T-helper 1 cell (primary cell): ENCODE data around the gene C1orf159.

Source experiments
- DNase-seq, 5 donors: peaks; one replicate each; pipeline ENCODE4 v3.0.0-alpha.2; 2012 to 2020

C1orf159 gene

DNA sequence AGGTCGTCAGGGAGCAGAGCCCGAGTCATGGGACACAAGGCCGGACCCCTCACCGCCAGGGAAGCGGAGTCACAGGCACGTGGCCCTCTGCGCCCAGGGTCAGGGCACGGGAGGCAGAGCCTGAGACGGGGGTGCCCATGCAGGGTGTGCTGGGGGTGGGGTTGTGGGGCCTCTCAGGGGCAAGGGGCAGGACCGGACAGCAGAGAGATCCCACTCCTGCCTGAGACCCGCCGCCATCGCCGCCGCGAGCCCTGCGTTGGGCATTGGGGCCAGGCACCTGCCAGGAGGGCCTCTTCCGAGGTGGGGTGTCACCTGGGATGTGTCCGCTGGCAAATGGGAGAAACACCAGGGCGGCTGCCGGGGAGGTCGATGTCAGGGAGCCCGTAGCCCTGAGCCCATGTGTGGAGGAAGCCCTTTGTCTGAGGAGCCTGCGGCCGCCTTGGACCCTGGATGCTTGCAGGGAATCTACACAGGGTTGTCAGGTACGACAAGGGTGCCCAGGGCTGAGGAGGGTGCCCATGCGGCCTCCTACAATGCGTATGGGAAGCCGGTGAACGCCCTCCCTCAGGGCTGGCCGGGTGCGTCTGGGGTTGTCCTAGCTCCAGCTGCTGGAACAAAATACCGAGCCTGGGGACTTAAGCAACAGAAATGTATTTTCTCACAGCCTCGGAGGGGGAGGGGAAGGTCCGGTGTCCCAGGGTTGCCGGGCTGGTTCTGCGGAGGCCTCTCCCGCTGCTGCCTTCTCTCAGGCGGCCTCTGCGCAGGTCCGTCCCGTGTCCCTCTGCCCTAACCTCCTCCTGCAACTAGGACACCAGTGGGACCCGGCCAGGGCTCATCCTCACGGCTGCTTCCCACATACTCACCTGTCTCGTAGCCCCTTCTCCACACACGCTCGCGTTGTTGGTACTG is 16.4 kb upstream of the C1orf159 start:
- no peak for DNase-seq

DNA sequence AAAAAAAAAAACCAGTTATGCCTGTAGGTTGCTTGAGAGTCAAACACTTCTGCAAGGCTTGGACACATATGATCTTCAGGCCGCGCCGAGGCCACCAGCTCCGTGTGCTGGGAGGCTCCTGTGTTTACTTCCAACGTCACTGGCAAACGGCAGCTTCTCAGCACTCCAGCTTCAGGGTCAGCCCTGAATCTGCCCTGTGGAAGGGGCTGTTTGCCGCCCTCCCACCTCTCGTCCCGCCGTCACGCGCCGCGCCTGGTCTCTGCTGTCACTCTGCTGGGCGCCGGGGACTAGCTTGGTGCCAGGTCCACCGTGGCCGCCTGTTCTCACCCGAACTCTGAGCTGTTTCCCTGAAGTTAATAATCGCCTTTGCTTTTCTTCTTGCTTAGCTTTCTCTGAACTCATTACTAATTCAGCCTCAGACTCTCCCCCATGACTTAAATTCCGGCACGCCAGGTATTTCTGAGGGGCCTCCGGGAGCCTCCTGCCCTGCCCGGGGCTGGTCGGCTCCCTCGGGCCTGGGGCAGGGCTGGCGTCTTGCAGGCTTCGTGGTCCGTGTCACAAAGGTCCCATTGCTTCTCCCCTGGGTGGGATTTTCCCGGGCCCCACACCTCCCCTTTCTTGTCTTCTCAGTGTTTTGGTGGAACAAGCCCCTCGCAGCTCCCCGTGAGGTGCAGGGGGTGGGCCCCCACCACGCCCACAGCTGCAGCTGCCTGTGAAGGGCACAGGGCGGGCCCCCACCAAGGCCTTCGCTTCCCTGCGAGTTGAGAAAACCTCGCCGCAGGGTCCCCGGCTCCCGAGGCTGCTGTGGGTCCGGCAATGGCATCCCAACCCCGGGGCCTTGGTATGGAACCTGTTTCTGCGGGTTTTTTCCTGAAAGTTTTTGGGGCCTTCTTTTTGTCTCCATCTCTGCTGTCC is 14.6 kb upstream of the C1orf159 start:
- DNase-seq = no peak

DNA sequence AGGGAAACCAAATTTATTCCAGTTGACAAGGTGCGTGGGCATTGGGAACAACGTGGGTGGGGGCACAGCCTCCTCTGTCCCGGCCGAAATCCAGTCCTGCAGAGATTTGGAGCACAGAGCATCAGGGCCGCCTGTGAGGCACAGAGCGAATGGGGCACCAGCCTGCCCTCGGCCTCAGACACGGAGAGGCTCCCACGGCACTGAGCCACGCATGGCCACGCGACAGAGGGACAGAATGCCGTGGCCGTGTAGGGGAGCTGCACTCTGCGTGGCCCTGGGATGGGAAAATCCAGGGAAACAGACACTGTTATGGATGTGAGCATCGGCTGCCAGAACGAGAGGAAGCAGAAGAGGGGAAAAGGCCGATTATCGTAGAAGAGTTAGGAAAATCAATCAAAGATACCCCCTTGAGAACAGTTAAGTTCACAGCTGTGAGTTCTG is 13.5 kb upstream of the C1orf159 start:
- no peak for DNase-seq

DNA sequence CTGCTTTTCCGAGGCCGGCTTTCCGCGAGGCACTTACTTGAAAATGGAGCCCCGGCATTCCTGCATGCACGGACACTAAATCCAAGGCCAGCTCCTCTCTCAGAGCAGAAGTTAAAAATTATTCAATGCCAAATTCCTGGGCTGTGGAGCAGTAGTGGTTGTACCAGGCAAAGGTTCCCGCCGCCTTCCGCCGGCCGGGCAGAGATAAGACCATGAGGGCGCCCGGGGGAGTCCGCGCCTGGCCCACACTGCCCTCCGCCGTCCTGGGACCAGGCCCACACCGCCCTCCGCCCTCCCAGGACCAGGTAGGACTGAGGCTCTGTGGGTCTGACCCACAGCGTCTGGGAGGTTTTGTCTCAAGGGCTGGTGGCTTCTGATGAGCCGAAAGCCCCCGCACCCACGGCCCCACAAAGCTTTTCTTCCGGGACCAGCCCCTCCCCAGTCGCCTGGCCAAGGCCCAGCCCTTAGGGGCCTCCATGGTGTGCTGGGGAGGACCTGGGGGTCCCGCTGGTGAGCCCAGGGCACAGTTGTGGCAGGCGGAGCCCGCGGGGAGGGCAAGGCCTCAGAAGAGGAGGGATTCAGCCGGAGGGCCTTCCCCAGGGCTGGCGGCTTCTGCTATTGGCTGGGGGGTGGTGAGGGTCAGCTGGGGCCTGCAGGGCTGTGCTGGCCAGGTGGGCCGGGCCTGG is 12.7 kb upstream of the C1orf159 start:
- no peak for DNase-seq

DNA sequence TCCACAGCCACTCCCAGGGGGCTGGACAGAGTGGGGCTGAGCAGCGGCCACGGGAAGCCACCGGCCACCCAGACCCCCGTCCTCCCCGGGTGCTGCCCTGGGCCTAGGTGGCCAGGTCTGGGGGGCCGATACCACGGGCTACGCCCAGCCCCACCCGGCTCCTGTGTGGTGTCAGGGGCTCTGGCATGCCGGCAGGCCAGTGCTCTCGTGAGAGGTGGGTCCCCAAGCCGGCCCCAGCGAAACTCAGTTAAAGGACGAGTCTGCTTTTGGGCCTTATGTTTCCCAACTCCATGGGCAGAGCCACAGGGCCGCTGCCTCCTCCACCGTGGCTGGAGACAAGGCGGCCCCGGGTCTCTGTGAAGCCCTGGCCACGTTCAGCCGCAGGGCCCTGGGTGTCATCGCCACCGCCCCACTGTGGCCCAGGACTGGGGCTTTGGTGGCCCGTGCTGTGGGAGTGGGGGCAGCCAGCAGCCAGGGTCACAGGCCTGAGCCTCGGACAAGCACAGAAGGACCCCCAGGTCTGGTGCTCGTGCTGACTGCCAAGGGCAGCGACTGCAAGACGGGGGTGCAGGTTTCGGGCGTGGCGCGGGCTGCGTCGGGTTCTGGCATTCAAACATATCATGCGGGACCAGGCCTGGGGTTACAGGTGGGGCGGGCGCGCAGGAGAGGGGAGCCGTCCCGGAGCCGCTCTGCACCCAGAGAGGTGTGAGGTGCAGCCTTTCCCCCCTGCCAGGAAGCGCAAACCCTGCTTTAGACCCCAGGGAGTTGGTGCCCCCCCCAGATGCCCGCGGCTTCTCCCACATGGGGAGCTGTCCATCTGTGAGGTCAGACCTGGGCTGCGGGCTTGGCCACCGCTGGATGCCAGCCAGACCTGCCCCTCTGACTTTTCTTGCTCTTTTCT is 11.9 kb upstream of the C1orf159 start:
- DNase-seq = no peak

DNA sequence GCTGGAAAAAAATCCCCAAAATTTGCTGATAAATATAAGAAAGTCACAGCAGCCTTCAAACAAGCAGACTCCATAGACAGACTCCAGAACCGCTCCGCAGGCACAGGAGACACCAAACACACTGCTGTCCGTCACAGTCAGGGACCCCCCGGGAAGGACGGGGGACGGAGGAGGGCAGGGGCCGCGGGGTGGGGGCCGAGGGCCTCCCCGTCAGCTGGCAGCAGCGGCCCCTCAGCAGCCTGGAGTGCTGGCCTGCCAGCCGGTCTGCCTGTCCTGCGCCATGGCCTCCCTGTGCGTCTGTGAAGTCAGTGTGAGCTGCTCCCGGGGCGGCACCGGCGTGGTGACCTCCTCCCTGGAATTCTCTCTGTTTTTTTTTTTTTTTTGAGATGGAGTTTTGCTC is 10.1 kb upstream of the C1orf159 start:
- DNase-seq = no peak

DNA sequence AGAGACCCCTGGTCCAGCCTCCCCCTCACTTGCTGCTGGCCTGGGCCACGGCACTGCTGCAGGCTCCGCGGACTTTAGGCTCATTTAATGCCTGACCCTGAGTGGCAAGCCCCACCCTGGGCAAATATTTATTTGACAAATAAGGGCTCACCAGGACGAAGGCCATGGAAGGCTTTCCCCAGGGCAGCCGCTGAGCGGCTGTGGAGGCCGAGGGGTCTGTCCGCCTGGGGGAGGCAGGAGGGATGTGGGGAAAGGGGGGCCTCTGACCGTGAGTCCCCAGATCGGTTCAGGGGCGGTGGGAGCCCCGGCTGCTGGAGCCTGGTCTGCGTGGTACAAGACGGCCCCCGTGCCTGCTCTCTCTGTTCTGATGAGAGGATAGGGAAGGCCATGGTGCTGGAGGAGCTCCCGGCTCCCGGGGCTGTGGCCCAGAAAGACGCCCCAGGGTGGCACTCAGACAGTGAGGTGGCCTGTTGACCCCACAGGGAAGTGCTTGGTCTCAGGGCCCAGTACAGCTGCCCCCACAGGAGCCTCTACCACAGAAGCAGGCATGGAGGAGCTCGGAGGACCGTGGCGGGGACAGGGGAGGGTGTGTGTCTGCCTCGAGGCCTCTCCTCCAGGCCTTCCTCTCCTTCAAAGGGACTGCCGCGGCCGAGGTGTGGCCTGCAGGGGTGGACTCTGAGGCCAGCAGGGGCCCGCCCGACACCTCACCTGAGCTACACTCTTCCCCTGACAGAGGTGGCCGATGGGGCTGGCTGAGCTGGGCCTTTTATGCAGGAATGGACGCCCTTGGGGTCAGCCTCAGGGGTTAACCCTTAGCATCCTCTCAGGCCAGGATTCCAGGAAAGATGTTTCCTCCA is 9.1 kb upstream of the C1orf159 start:
- no peak for DNase-seq

DNA sequence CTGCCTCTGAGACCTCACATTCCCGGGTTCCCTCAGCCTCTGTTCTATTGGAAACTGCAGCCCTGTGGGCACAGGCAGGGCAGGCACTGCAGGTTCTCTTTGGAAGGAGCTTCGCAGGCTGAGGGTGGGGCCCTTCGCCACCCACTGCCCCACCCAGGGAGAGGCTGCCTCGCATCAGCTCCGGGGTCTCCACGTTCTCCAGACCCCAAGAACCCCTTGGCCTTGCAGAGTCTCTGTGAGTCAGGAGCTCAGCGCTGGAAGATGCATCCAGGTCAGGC is 8.6 kb upstream of the C1orf159 start:
- no peak for DNase-seq

DNA sequence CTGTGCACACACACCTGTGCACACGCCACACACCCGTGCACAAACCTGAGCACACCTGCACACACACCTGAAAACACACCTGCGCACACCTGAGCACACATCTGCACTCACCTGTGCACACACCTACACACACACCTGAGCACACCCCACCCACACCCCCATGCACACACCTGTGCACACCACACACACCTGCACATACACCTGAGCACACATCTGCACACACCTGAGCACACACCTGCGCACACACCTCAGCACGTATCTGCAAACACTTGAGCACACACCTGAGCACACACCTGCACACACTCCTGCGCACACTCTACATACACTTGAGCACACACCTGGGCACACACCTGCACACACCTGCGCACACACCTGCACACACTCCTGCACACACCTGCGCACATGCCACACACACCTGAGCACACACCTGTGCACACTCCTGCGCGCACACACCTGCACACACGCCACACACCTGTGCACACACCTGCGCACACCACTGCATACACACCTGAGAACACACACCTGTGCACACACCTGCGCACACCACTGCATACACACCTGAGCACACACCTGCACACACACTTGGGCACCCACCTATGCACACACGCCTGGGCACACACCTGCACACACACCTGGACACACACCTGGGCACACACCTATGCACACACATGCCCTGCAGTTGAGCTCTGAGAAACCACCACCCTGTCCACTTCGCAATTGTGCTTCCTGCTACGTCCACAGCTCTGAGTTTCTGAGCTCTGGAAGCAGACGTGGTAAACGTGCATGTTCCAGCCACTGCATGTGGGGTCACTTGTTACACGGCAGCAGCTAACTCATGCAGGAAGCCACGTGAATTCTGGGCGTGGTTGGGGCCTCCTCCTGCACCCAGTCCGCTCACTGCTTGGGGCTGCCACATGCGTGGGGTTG is 8.0 kb upstream of the C1orf159 start:
- DNase-seq = peak in 1 of 5 donors; percentile 32

DNA sequence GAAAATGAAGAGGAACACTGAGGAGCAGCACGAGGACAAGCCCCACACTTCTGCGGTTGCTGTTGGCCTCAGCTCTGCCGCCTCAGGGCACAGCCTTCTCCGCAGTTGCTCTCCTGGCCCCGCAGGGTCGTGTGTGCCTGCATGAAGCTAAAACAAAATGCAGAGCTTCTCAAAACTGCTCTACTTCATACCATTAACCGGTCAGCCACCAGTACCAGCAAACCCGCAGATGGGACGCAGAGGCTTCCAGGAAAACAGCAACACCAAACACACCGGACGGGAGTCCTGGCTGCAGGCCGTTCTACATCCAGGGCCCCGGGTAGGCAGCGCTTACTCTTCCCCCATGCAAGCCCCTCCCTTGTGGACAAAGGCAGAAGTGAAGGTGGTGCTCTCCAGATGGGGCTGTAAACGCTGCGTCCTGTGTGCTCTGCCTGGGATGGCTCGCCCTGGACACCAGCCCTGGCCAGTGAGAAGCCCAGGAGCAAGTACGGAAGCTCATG is 7.1 kb upstream of the C1orf159 start:
- no peak for DNase-seq

DNA sequence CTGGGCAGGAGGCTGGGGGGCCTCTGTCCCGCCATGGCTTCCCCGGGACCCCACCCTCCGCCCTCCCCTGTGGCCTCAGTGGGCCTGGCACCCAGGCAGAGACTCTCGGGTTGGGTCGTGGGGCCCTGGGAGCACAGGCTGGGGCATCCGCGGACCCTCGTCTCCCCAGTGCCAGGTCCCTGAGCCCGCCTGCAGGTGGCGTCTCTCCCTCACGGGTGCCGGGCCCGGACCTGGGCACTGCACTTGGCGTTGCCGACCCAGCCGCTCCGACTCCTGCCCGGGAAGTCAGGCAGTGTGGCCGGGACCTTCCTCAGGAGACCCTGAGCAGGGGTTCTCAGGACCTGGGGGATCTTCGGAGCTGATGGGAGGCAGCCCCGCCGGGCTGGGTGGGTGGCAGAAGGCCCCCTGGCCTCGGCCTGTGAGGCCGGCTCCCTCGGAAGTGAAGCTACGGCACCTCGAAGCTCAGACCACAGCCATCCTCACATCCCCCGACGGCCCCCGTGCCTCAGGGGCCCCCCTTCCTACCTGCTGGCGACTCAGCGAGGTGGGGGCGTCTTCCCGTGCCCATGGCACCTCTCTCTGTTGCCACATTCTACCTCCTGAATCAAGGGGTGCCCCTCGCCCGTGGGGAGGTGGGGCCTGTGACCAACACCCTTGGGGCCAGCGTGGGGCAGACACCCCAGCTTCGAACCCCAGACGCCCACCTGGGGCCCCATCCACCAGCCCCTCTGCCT is 6.4 kb upstream of the C1orf159 start:
- DNase-seq = peak; percentile 65 to 79 (median 76)

DNA sequence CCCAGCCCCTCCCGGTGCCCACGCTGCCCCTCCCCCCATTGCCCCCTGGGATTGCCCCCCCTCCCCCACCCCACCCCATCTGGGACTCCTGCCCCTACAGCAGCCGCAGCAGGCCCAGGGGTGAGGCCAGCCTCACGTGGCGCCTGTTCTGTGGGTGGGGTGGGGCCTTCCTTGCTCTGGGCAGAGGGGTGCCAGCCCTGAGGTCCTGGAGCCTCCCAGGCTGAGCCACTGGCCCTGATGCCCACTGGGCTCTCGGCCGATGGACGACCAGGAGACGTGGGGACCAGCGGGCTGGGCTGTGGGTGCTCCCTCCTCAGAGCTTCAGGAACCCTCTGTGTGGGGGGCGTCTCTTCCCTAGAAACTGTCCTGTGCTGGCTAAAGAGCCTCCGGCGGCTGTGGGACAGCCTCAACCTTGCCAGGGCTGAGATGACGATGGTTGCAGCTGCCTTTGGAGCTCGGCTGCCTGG is 5.8 kb upstream of the C1orf159 start:
- DNase-seq = no peak

DNA sequence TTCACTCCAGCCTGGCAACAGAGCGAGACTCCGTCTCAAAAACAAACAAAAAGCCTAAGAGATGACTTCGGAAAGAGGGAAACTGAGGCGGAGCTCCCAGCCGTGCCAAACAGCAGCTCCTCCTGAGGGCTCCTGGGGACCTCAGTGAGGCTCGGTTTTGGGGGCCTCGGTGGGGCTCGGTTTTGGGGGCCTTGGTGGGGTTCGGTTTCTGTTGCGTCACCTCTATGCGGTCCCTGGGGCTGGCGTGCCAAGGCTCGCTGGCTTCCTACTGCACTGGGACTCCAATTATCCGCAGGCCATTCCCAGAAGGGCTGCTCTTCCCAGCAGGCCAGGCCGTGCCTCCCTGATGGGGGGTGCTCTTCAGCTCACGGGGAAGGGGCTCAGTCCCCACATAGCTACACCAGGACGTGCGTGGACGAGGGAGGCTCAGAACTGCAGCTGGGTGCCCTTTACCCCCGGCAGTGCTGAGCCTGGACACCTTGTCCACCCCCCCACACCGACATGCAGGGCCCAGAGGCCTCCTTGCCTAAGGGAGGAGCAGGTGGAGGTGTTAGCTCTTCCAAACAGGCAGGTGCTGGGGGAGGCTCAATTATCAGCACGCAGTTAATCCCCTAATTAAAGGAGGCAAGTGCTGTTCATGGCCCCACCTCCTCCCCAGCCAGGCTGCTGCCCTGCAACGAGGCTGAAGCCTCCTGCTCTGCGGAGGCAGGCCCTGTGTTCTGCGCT is 5.1 kb upstream of the C1orf159 start:
- DNase-seq = no peak

DNA sequence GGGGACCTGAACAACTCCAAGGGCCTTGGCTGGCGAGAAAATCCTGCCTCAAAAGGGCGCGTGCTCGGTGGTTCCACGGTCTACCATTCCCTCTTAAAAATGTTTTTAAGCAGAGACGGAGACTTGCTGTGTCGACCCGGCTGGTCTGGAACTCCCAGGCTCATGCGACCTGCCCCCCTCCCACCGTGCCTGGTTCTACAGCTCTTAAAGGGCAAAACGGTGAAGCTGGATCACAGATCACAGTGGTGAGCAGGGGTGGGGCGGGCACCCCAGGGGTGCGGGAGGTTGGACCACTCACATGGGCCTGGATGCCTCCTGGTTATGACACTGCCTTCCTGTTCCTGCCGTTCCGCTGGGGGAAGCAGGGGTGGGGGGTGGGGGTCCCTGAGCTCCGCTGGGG is 4.2 kb upstream of the C1orf159 start:
- no peak for DNase-seq

DNA sequence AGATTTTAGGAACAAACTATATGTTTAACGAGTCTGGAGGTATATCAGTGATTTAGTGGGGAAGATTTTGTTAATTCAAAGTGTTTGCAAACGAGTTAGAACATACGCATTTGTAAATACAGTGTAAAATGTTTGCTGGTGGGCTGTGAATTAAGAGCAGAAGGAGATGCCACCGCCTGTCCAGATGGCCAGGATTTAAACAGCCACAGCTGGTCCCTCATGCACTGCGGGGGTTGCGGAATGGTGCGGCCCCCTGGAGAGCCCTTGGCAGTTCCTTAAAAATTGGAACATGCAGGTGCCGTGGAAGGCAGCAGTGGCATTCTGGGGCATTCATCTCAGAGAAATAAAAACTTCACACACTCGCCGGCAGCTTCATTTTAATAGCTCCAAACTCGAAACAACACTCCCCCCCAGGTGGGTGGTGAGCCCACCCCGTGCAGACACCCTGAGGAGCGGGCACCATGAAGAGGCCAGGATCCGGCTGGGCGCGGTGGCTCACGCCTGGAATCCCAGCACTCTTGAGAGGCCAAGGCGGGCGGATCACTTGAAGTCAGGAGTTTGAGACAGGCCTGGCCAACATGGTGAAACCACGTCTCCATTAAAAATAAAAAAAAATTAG is 3.5 kb upstream of the C1orf159 start:
- no peak for DNase-seq

DNA sequence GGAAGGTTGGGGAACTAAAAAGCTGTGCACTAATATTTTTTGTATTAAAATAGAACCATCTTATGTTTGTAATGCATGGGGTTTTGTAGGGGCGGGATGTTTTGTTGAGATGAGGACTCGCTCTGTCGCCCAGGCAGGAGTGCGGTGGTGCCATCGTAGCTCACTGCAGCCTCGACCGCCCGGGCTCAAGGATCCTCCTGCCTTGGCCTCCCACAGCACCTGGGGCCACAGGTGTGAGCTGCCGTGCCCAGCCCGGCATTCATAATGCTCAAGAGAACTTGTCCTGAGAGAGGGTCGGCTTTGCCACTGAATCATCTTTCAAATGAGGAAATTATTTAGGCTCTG is 3.0 kb upstream of the C1orf159 start:
- DNase-seq = no peak

DNA sequence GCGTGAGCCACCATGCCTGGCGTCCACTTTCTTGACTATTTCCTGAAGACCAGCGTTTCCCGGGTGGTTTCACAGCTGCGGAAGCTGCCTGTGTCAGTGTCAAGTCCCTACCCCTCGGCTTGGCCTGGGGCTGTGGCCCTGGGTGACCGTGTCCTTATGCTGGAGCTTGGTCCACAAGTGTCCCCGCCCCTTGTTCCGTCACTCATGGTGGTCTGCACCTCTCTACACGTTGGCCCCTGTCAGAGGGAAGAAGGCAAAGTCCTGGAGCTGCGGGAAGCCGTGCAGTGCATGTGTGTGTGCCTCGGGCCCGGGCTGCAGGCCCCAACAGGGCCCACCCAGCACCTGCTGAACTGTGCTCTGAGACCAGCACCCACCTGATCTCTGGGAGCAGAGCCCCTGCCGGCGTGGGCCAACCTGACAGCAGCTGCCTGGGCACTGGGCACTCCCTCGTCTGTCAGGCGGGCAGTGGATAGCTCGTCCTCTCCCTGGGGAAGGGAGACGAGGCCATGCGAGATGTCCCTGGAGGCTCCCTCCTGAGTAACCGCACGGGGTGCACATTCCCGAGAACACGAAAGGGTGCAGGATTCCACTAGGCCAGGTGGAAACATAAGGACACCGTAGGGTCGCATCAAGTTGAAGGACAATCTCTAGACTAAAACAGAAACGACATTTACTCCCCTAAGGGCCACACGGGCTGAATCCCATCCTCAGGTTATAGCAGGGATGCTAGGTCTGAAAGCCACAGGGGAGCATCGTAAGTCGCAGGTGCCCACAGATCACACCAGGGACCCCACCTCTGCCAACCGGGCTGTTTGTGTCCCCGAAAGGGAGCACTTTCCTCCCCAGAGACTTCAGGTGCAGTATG is 2.4 kb upstream of the C1orf159 start:
- no peak for DNase-seq
